LoVo (cell line): ENCODE results near the gene ATPAF2.

ENCODE experiments used
- DNase-seq: peaks from one replicate; pipeline ENCODE4 v3.0.0-alpha.2; 2016; ENCODE audit warnings: low spot score

ATPAF2 gene

GRCh38 chr17:17985555-17985954, 53.4 kb downstream of the ATPAF2 start:
- DNase-seq = no peak

DNA sequence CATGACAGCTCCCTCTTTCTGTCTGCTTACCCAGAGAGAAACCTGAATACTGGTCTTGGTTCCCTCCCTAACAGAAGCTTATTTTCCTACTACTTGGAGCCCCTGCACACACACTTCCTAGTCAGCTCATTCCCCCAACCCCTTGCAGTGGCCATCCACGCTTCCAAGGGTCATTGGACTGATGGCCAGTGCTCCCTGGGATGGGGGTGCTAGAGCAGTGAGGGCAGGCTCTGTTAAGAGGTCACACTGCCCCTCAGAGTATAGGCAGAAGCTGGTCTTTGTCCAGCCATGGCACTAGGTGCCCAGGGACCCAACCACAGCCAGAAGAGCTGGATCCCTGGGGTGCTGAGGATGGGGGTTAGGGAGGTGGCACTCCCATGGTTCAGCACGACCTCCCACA, 53.8 kb downstream of the ATPAF2 start:
- DNase-seq = no peak

GRCh38 chr17:17983776-17984175, 55.2 kb downstream of the ATPAF2 start:
- no peak for DNase-seq

DNA sequence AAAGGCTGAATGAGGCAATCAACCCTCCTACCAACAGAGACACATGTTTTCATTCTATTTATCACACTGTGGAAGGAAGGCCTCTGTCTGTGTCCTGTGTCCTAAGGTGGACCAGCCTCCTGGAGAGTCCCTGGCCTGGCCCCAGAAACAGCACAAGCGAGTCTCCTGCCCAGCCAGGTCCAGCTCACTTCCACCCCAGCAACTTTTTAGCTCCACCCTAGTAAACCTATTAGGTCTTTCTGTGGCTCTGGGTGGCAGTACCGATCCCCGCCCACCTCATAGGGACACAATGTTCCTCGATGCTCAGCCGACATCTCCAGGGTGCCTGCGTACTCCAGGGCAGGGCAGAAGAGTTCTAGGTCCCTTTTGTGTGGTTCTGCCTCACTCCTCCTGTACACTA, 55.6 kb downstream of the ATPAF2 start:
- no peak for DNase-seq

GRCh38 chr17:17982801-17983200, 56.2 kb downstream of the ATPAF2 start:
- no peak for DNase-seq

- DNase-seq = no peak
Measured at GRCh38 chr17:17981330-17981729, 57.6 kb downstream of the ATPAF2 start.

DNA sequence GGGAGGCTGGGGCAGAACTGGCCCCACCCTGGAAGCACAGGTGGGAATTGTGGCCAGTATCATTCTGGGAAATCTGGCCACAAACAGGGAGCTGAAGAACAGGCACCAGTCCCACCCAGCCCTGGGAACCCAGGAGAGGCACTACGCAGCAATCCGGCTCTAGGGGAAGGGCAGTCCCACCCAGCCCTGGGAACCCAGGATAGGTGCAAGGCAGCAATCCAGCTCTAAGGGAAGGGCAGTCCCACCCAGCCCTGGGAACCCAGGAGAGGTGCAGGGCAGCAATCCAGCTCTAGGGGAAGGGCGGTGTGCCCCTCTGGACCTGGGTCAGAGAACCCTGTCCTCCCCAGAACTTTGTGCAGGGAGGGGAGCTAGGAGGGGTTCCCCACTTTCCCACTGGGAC, 59.2 kb downstream of the ATPAF2 start:
- no peak for DNase-seq

DNA sequence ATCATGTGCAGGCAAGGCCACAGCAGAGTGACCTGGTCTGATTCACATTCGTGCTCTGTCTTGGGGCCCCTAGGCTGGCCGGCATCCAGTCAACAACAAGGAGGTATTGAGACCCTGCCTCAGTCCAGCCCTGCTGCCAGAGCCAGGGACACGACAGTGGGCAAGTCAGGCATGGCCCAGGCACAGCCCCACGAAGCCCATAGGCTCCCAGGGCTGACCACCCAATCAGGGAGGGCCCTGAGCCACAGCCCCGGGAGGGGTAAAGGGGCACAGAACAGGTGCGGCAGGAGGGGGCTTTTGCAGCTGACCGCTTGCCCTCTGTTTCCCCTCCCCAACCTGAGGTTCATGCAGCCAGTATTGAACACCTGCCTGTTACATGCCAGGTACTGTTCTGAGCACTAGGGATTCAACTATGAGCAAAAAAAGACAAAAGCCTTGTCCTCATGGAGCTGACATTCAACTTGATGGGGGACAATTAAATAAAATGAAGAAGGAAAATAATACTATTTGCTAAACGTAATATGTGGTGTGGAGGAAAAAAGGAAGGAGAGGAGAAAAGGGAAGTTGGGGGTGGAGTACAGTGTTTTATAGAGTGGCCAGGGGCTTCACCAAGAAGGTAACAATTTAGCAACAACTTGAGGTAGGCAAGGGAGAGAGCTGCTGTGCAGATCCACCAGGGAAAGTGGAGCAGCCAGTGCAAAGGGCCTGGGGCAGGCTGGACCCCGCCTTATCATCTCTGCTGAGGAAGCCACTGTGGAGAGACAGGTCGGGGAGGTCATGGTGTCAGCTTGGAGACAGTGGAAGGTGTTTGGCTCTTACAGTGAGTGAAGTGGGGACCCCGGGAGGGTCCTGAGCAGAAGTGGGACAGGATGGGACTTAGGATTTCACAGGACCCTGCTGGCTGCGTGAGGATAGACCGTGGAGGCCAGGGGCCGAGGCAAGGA, 60.2 kb downstream of the ATPAF2 start:
- no peak for DNase-seq

DNA sequence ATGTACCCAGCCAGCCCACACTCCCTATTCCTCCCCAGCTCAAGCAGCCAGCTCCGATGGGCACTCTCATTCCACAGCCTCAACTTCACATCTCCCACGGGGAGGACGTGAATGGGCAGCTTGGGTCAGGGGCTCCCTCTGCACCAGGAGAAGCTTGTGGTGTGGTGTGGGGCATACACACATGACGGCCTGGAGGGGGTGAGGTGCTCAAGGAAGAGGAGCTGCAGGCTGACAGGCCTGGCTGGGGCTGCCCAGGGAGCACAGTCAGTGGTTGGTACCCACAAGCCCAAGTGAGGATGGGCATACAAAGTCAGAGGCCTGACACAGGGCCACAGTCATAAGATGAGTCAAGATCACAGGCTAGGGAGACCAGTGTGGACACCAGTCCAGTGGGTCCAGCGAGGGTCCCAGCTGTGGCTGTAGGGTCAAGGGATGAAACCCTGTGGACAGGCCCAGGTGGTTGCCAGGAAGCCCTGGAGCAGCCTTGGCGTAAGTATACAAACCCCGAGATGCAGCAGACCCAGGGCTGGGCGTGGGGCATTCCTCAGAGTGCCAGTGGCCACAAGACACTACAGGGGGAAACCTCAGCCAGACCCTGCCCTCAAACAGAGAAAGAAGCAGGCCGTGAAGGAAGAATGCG, 61.9 kb downstream of the ATPAF2 start:
- DNase-seq = no peak

DNA sequence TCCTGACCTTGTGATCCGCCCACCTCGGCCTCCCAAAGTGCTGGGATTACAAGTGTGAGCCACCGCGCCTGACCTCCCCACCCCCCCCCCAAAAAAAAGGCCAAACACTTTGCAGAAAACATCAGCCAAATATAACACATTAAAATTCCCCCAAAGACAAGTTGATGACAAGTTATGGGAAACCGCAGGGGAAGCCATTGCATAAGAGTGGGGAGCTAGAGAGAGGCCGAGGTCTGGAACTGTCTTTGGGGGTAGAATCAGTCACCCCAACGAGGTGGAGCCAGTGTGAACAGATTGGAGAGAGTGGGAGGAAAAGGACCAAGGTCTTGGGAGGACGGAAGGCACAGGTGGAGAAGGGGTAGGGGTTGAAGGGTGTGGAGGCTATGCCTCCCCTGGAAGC, 63.5 kb downstream of the ATPAF2 start:
- no peak for DNase-seq

DNA sequence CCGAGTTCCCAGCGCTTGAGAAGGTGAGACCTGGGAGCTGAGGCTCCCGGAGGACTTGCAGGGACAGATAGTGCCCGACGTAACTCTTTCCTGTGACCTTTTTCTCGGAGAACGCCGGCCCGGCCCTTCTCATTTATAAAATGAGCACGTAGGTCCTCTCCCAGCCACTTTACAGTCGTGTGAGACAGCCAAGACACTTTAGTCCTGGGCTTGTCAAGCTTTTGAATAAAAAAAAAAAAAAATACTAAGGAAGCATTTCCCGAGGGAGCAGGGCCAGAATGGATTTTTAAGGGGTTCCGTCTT, 66.1 kb downstream of the ATPAF2 start:
- DNase-seq = no peak

- peak; percentile 99 for DNase-seq
Measured at GRCh38 chr17:17972126-17972951, 66.6 kb downstream of the ATPAF2 start, which contains the start of the genes DRC3 and TOM1L2. DRC3 (plus strand) TSS chr17:17972862; CDS start chr17:17977599, 4,737 bp downstream. TOM1L2 (minus strand) TSS chr17:17972400; CDS start chr17:17972313, 87 bp downstream.

DNA sequence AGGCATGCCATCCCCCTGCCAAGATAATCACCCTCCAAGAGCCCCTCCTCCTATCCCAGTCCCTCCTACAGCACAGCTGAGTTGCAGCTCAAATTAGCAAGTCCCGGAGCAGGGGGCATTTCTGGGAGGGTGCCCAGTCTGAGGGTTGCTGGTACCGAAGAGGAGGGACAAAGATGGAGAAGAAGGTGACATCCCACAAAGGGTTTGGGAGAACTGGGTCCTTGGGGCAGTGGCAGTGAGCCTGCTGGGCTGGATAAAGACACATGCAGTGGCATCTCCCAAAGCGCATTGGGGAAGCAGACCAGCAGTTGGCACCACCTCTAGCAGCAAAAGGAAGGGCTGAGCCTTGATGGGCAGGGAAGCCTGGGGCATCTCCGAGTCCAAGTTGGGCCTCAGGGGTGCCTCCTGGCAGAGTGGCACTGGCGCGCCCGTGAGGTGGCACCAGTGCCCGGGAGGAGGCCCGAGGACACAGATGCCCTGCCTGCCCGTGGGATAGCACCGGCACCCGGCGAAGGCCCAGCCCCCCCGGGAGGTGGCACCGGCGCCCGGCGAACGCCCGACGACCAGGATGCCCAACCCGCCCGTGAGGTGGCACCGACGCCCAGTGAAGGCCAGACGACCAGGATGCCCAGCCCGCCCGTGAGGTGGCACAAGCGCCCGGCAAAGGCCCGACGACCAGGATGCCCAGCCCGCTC, 67.4 kb downstream of the ATPAF2 start:
- DNase-seq = peak; percentile 6

- DNase-seq = no peak
Measured at GRCh38 chr17:17970699-17971430, 68.1 kb downstream of the ATPAF2 start.
